ENCODE results near the gene BSN.

DNA sequence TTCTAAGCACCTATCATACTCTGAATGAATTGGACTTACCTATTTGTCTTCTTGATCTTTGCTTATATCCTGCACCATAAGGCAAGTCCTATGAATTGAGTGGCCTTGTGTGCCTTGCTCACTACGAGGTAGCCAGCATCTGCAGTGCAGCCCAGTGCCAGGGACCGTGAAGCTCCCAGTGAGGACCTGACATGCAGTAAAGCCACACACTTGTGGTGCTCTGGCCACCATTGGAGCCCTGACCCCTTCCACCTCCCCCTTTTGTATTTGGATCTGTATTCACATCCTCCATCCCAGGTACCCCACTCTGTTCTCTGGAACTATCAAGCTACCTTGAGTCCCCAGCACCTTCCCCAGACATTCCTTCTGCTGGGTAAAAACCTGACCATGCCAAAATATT, 52.1 kb downstream of the BSN start:
- TF ChIP-seq, protein P1, sequence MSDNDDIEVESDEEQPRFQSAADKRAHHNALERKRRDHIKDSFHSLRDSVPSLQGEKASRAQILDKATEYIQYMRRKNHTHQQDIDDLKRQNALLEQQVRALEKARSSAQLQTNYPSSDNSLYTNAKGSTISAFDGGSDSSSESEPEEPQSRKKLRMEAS (IDR thresholded peaks at IDR 0.05; ENCODE audit: insufficient read depth, insufficient read length), result no peak
- TF ChIP-seq POLR2A (IDR thresholded peaks at IDR 0.05; ENCODE audit: low read depth, low read length) (no peak), EZH2 (IDR thresholded peaks at IDR 0.05; ENCODE audit: borderline replicate concordance, low read depth, low read length, severe bottlenecking) (no peak), CTCF (IDR thresholded peaks at IDR 0.05; ENCODE audit: extremely low read depth in 1 of 2, insufficient read depth in 1 of 2, low read depth in 1 of 2, low read length in 2 of 2) (no peak), POLR2AphosphoS5 (IDR thresholded peaks at IDR 0.05; ENCODE audit: insufficient read depth, low read depth, low read length) (no peak)

All from endothelial cell of umbilical vein (primary cell).